IPS-11a (cell line): ENCODE data around the gene TMEM63C.

Experiments used
- H3K4me3 ChIP-seq: one replicate; pipeline ENCODE4 v1.5.1; 2013; ENCODE audit warnings: low read depth, low read length, control low read depth

TMEM63C gene

GRCh38 chr14:77249286-77249685 lies 67.7 kb downstream of the TMEM63C start:
- no peak overlapping the region for H3K4me3 ChIP-seq

GRCh38 chr14:77250927-77251326 lies 69.3 kb downstream of the TMEM63C start:
- no peak overlapping the region for H3K4me3 ChIP-seq

- no peak overlapping the region for H3K4me3 ChIP-seq
Measured at GRCh38 chr14:77251870-77252269, 70.3 kb downstream of the TMEM63C start.

- H3K4me3 ChIP-seq: no peak overlapping the region
Measured at GRCh38 chr14:77253333-77254190, 72.0 kb downstream of the TMEM63C start.

- no peak overlapping the region for H3K4me3 ChIP-seq
Measured at GRCh38 chr14:77256694-77257093, 75.1 kb downstream of the TMEM63C start.

GRCh38 chr14:77257700-77258099 lies 76.1 kb downstream of the TMEM63C start:
- H3K4me3 ChIP-seq: no peak overlapping the region

GRCh38 chr14:77258566-77258965 lies 77.0 kb downstream of the TMEM63C start:
- no peak overlapping the region for H3K4me3 ChIP-seq

- H3K4me3 ChIP-seq: no peak overlapping the region
Measured at GRCh38 chr14:77259025-77259715, 77.6 kb downstream of the TMEM63C start.

- no peak overlapping the region for H3K4me3 ChIP-seq
Measured at GRCh38 chr14:77260199-77260598, 78.6 kb downstream of the TMEM63C start.

GRCh38 chr14:77260631-77261030 lies 79.0 kb downstream of the TMEM63C start:
- H3K4me3 ChIP-seq: no peak overlapping the region

- H3K4me3 ChIP-seq: no peak overlapping the region
Measured at GRCh38 chr14:77264466-77265186, 83.0 kb downstream of the TMEM63C start.

- H3K4me3 ChIP-seq: no peak overlapping the region
Measured at GRCh38 chr14:77265187-77265515, 83.6 kb downstream of the TMEM63C start.

GRCh38 chr14:77265561-77266335 lies 84.2 kb downstream of the TMEM63C start:
- H3K4me3 ChIP-seq: no peak overlapping the region

- H3K4me3 ChIP-seq: no peak overlapping the region
Measured at GRCh38 chr14:77266336-77266735, 84.7 kb downstream of the TMEM63C start.

- no peak overlapping the region for H3K4me3 ChIP-seq
Measured at GRCh38 chr14:77267937-77268699, 86.5 kb downstream of the TMEM63C start.

GRCh38 chr14:77268989-77269600 lies 87.5 kb downstream of the TMEM63C start:
- H3K4me3 ChIP-seq: no peak overlapping the region

- H3K4me3 ChIP-seq: peak overlapping the region; percentile 33
Measured at GRCh38 chr14:77270361-77271112, 88.9 kb downstream of the TMEM63C start.

GRCh38 chr14:77271113-77271710 lies 89.6 kb downstream of the TMEM63C start, which contains the start of gene NGB:
Gene NGB, minus strand, starts transcription at chr14:77271206. Its CDS starts 269 bp downstream, at chr14:77270937.
- peak within 1 kb of the TSS; percentile 33 for H3K4me3 ChIP-seq

GRCh38 chr14:77272261-77272660 lies 90.7 kb downstream of the TMEM63C start:
- H3K4me3 ChIP-seq: no peak overlapping the region
